Measurements from ENCODE around the gene RFESD. TPM values are rescaled to one million over a fixed set of nuclear protein-coding genes. Genes with fewer than 3 reads are reported as not detected.
"Not testable (repeated sequence)": the region's sequence is repeated elsewhere in the genome, so short reads cannot be mapped to it uniquely, and the experiment has no call there.

Gene RFESD
- total and polyA plus RNA-seq, 5 experiments from 2014 or later, result 5.6 to 13.4 (median 9.3) TPM

DNA sequence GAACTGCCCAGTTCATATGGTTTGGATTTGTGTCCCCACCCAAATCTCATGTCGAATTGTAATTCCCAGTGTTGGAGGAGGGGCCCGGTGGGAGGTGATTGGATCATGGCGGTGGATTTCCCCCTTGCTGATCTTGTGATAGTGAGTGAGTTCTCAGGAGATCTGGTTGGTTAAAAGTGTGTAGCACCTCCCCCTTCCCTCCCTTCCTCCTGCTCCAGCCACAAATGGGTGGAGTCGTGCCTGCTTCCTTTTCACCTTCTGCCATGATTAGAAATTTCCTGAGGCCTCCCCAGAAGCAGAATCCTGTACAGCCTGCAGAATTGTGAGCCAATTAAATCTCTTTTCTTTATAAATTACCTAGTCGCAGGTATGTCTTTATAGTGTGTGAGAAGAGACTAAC, 59.6 kb downstream of the RFESD start:
- H3K27ac Mint-ChIP-seq, H3K27me3 Mint-ChIP-seq, DNase-seq, ATAC-seq, H3K4me3 Mint-ChIP-seq, H3K4me1 Mint-ChIP-seq, POLR2A ChIA-PET, H3K9me3 Mint-ChIP-seq, H3K36me3 Mint-ChIP-seq: not testable (repeated sequence)

GRCh38 chr5:95707055-95707454, 60.5 kb downstream of the RFESD start:
- H3K4me1 Mint-ChIP-seq, result no peaks in the 10 kb centered on the region
- no peak overlapping the region for H3K27ac Mint-ChIP-seq
- peaks cover 0 to 4% (median 2%) of the 10 kb centered on the region in 5 donors for H3K27me3 Mint-ChIP-seq
- DNase-seq (no peak), ATAC-seq (no peak)
- POLR2A ChIA-PET, result no interaction called here
- H3K4me3 Mint-ChIP-seq, result no peak overlapping the region
- H3K9me3 Mint-ChIP-seq, result no peaks in the 10 kb centered on the region
- H3K36me3 Mint-ChIP-seq, result no peaks in the 10 kb centered on the region

Other genes with a start within 250 kb of the RFESD start
- gene SKIC3, start 91.8 kb upstream of the RFESD start, total RNA-seq, result 10 to 100 TPM; 92.1 to 93.5 TPM
- gene SKIC3, start 91.8 kb upstream of the RFESD start, polyA plus RNA-seq, result 10 to 100 TPM; 36.7 to 46.1 (median 38.8) TPM
- 1 to 10 TPM; 7.1 to 7.2 TPM for gene ARSK, start 91.7 kb upstream of the RFESD start, total RNA-seq
- 10 to 100 TPM in 2 of 3 donors, 1 to 10 TPM in 1; 9.0 to 12.9 (median 11.4) TPM for gene ARSK, start 91.7 kb upstream of the RFESD start, polyA plus RNA-seq
- 1 to 10 TPM in 1 of 2 experiments, under 1 TPM in 1; 0.91 to 1.6 TPM for gene GPR150, start 26.7 kb upstream of the RFESD start, total RNA-seq
- gene GPR150, start 26.7 kb upstream of the RFESD start, polyA plus RNA-seq, result 1 to 10 TPM; 2.1 to 2.3 (median 2.2) TPM
- not detected for gene SPATA9, start 36.2 kb downstream of the RFESD start, total RNA-seq
- gene SPATA9, start 36.2 kb downstream of the RFESD start, polyA plus RNA-seq, result under 1 TPM in 2 of 3 donors, not detected in 1; 0.28 to 0.46 TPM
- gene RHOBTB3, start 84.6 kb downstream of the RFESD start, total RNA-seq, result under 1 TPM; 0.25 to 0.60 TPM
- gene RHOBTB3, start 84.6 kb downstream of the RFESD start, polyA plus RNA-seq, result 1 to 10 TPM in 2 of 3 donors, under 1 TPM in 1; 0.49 to 2.9 (median 1.4) TPM
- gene GLRX, start 175.9 kb downstream of the RFESD start, total RNA-seq, result 100 to 1,000 TPM; 110 to 111 TPM
- gene GLRX, start 175.9 kb downstream of the RFESD start, polyA plus RNA-seq, result 100 to 1,000 TPM; 133 to 232 (median 148) TPM